ENCODE measurements around the gene KCNA2.

KCNA2 gene

DNA sequence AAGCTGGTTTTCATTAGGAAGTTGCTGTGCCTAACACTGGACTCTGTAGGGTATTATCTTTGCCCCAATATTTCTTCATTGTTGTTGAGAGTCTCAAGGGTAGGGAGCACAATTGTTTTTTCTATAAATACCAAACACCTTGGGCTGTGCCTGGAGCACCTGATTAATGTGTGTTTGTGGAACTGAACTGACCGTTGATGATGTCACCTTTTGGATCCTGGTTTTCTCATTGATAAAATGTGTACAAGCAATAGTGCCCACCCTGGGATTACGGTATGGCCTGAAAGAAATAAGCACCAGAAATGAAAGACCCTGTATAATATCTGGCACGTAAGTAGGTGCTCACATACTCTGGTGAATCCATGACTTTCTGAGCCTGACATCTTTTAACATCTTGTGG, 39.3 kb downstream of the KCNA2 start:
- DNase-seq (ENCODE audit: low read depth in 2 of 2): no peak

DNA sequence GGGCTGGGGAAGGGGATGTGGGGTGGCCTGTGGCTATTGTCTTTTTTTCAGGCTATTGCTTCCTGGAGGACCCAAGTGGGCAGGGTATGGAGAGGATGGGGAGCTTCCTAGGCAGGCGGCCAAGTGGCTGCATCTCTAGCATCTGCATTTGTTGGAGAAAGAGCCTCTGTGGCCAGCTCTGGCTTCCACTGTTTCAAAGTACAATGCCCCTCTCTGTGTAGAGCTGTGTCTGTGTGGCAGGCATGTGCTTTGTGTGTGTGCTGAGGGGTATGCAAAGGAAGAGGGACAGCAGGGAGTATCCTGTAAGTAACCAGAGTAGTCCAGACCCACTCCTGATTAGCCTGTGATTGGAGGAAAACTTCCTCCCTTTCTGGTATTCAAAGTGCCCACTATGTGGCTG, 40.6 kb downstream of the KCNA2 start:
- DNase-seq (ENCODE audit: low read depth in 2 of 2): no peak

DNA sequence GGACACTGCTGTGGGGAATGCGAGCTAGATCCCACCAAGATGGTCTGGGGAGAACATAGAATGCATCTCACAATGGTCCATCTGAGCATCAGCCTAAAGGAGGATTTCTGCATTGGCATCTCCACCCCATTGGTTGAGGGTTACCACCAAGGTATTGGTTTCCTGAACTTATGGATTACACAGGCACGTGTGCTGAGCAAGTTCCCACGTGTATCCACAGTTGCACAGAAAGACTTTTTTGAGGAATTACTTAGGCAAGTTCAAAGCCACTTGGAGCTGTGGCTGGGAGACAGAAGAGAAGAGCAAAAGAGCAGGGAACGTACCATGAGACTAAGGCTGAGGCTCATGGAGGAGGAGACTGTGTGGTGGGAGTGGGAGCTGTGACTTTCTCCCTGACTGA, 43.1 kb downstream of the KCNA2 start:
- DNase-seq (ENCODE audit: low read depth in 2 of 2): no peak

DNA sequence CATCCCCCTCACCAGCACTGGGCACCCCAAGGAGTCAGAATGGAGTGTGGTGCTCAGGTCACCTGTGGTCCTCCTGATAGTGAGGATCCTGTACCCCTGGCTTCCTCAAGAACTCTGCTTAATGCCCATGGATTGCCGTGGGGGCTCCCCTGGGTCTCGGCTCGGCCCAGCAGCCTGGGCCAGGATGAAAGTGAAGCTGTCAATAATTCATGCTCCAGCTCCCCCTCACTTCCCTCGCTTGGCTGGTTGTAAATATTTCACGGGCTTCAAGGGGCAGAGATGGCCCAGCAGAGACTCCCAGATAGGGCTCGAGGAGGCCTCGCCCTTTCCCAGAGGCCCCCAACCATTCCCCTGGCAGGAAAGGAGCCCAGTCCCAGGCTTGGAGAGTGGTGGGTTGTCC, 44.6 kb downstream of the KCNA2 start:
- DNase-seq (ENCODE audit: low read depth in 2 of 2): no peak

DNA sequence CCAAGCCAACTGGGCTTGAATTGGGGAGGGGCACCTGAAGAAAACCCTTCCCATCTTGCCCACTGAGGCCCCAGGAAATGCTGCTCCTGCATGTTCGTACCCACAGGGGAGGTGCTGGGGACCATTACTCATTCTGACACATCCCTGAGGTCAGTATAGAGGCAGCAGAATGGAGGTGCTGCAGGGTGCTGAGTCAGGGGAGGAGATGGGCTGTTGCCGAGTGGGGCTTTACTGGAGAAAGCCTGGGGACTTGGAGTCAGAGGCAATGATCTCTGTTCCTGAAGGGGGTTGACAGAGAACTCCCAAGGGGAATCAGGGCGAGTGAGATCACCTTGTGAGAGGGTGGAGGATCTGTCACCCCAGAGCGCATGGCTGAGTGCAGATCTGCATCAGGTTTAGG, 47.0 kb downstream of the KCNA2 start:
- DNase-seq (ENCODE audit: low read depth in 2 of 2): no peak

DNA sequence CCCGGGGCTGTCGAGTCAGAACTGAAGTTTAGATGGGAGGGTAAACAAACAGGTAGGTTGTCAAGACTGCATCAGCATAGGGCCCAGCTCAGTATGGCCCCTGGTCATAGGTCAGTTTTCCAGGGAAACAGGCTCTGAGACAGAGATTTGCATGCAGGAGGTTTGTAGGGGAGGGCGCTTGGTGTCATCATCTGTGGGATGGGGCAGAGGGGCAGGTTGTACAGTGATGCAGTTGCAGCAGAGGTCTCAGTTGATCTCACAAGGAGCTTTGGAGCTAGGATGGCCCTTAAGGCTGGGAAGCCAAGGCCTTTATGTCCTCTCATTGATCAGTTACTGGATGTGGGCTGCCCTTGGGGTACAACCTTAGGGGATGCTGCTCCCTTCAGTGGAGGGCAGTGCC, 48.7 kb downstream of the KCNA2 start:
- no peak for DNase-seq (ENCODE audit: low read depth in 2 of 2)

DNA sequence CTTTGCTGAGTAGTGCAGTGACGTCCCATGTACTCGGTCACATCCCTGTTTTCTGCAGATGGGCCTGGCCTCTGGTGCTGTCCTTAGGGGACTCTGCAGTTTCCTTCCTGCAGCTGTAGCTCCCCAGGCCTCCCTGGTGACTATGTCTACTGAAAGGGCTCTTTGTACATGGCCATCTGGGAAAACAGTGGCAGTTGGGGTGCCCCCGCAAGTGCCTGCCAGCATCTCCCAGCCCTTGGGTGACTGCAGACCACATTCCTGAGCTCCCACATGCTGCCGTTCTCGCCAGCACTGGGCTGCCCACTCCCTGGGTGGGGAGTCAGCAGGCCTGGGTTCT, 49.7 kb downstream of the KCNA2 start:
- no peak for DNase-seq (ENCODE audit: low read depth in 2 of 2)

DNA sequence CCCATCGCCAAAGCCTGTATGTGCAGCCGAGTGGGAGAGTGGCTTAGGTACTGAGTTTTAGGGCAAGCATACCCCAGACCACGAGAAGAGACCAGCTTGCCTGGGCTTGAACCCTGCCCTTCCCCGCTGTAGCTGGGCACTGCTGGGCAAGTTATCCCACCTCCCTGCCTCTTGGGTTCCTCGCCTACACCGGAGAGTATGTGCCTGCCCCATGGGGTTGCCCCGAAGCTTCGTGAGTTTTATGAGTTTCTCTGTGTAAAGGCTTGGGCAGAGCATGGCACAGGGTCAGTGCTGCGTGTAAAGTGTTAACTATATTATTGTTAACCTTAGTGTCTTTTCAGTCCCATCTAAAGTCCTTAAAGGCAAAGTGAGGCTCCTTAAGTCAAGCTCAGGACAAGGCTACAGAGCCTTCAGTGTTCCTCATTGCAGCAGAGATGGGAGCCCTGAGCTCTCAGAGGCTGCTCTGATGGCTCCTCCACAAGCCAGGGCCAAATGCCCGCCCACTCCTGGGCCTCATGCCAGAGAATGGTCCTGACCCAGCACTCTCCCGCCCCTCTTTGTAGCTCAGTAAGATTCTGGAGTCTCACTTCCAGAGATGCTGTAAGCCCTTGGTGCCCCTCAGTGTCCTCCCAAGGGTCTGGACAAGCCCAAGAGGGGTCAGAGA, 50.2 kb downstream of the KCNA2 start:
- DNase-seq (ENCODE audit: low read depth in 2 of 2): no peak

DNA sequence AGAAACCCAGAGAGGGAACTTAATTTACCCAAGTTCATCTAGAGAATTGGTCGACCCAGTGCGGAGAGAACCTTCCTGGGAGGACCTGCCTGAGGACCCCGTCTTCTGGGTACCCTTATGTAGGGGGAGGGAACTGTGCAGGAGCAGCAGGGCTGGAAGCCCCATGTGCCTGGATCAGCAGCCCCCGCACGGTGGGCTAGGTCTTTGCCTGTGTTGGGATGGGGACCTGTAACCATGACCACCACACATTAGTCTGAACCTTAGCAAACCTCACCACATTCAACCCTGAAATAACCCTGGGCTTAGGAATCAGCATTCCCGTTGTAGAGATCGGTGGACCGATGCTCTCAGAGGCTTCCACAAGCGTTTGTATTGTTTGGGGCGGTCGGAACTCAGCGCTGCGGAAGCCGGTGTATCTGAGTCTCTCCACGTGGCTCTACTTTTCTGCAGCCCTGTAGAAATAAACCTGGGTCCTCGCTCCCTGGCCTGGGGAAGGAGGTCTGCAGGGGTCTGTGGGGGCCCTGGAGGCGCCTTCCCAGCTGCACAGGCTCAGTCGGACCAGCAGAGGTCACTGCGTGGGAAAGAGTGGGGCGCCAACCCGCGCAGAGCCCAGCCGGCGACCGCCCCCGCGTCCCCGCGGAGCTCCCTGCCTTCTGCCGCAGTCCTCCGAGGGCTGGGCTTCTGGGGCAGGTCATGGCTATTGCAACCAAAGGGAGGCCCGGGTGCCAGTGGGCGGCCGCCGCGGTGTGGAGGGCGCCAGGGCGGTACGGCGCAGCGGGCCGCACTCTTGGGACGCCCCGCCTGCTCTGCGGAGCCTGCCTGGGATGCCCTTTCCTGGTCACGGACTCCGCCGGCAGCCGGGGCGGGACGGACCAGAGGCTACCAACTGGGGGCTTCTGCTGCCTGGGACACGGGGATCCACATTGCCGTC, 51.0 kb downstream of the KCNA2 start:
- peak; percentile 16 to 53 for DNase-seq (ENCODE audit: low read depth in 2 of 2)

DNA sequence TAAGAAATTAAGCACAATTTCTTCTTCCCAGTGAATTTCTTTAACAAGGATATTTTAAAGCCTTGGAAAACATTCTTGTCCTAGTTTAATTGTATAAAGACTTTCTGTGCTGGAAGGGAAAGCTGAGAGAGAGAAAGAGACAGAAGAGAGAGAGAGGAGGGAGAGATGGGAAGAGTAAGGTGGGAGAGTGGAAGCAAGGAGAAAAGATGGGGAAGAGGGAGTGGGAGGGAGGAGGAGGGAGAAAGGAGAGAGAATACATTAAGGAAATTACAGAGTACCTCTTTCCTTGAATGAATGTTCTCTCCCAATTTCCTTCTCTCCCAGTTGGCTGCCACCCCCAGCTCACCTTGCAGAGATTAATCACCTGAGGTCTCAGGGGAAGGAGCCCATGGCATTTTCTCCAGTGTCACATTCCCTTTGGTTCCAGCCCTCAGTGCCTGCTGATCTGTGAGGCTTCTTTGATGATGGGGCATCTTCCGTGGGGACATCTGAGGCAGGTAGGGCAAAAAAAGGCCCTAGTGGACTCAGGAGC, 54.8 kb downstream of the KCNA2 start:
- DNase-seq (ENCODE audit: low read depth in 2 of 2): no peak

DNA sequence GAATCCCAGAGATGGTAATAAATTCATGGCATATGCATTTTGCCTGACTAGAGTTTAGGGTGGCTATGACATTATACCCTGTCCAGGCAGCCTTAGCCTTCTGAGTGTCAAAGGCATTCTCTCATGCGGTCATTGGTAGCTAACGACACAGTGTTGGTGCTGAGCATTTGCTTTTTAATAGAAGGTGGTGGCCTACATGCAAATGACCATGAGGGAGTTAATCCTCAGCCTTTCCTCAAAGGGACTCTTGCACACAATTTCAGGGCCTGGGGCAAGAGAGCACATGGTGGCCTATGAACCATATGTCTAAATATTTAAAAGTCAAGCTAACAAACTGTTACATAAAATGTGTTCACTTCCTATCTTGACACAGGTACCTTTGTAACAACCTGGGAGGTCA, 56.3 kb downstream of the KCNA2 start:
- DNase-seq (ENCODE audit: low read depth in 2 of 2): no peak

DNA sequence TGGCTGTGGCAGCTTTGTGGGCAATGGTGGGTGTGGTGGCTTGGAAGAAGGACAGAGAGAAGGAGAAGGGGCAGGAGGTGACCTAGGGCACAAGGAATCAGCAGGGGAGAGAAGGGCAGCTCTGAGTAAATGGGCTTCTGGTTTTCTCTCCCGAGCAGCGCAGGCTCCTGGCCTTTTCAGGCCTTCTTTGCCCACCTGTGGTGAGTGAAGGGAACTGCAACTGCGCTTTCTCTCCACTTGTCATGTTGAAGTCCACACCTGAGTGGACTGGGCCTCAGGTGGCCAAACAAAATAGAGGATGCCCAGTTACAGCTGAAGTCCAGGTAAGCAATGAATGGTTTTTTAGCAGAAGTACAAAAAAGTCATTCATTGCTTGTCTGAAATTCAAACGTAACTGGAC, 57.8 kb downstream of the KCNA2 start:
- no peak for DNase-seq (ENCODE audit: low read depth in 2 of 2)

DNA sequence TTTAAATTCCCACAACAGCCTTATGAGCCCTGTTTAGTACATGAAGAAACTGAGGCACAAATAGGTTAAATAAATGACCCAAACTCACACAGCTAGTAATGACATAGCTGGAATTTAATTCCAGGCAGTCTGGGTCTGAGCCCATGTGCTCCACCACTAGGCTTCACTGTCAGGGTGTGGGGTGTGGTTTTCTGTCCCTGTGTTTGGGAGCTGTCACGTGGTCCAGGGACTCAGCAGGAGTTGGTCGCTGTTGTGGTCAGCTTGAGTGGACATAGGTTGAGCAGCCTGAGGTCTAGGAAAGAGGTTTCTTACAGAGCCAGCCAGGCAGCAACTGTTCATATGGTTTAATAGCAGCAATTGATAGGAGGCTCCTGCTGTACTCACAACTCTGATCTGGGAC, 59.1 kb downstream of the KCNA2 start:
- DNase-seq (ENCODE audit: low read depth in 2 of 2): no peak

DNA sequence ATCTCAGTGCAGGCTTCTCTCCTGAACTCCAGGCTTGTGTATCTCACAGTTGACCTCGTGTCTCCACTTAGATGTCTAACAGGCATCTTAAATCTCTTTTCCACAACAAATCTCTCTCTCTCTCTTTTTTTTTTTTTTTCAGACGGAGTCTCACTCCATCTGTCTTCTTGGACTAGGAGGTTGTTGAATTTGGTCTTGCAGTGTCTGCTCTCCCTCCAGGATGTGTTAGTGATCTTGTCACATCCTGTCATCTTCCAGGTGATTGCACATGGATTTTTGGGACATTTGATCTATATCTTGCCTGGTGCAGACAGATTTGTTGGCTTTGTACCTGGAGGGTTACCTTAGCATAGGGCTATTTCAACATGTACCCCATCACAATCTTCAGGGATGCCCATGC, 60.7 kb downstream of the KCNA2 start:
- DNase-seq (ENCODE audit: low read depth in 2 of 2): no peak

DNA sequence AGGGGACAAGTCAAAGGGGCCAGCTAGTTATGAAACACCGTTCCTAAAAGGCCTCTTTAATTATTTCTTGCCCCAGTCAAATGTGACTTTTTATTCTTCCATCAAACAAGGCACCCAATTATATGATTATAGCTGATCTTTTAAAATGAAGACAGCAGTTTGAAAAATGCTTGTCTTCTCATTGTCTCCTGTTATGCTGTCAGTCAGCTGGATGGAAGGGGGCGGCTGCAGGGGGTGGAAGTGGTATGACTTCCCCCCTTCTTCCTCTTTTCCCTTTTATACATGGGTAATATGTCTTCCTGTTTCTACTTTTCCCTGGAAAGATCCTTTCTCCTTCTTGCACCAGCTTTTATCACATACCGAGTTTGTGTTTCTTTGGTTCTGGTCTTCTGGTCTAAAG, 61.4 kb downstream of the KCNA2 start:
- DNase-seq (ENCODE audit: low read depth in 2 of 2): no peak

Data from stimulated activated CD4-positive, alpha-beta T cell treated with anti-CD3 and anti-CD28 coated beads, Interleukin-12 subunit alpha, Interleukin-12 subunit beta, amount 100 ng/mL, for 24 hours (primary cell).